GM21529 (cell line): ENCODE data around the gene CTDSP1.

Experiments
- ATAC-seq: cut with Tn5 transposase; IDR thresholded peaks from one replicate; pipeline ENCODE4 v1.9.1; 2021; ENCODE audit not compliant: unreplicated experiment

Gene CTDSP1

GRCh38 chr2:218422403-218423086 is 22.9 kb downstream of the CTDSP1 start:
- ATAC-seq: no peak

DNA sequence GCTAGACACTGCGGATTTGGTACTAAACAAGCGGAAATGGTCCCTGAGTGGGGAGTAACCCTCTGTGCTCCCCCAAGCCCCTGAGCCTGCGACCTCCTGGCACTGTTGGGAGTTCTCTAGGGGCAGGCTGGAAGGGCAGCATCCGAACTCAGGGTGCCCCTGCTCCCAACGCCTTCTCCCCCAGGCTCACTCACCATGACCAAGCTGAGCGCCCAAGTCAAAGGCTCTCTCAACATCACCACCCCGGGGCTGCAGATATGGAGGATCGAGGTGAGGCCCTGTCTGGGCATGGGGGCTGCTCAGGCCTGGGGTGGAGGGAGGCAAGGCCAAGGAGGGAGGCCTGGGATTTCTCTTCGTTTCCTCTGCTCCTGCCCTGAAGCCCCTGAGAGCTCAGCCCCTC is 23.9 kb downstream of the CTDSP1 start:
- ATAC-seq: no peak

GRCh38 chr2:218425531-218425930 is 25.9 kb downstream of the CTDSP1 start:
- ATAC-seq: no peak

- no peak for ATAC-seq
Measured at GRCh38 chr2:218427741-218428140, 28.1 kb downstream of the CTDSP1 start.

GRCh38 chr2:218428846-218429558 is 29.3 kb downstream of the CTDSP1 start:
- ATAC-seq: no peak

- ATAC-seq: no peak
Measured at GRCh38 chr2:218429911-218430692, 30.4 kb downstream of the CTDSP1 start.

DNA sequence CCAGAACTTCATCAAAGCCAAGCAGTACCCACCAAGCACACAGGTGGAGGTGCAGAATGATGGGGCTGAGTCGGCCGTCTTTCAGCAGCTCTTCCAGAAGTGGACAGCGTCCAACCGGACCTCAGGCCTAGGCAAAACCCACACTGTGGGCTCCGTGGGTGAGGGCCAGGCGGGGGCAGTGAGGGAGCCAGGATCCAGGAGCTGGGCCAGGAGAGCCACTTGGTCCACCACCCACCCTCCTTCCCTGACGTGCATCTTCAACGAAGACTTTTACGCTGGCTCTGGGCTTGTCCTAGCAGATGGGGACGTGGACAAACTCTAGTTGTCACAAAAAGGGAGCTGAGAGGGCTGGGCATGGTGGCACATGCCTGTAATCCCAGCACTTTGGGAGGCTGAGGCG is 31.1 kb downstream of the CTDSP1 start:
- no peak for ATAC-seq

DNA sequence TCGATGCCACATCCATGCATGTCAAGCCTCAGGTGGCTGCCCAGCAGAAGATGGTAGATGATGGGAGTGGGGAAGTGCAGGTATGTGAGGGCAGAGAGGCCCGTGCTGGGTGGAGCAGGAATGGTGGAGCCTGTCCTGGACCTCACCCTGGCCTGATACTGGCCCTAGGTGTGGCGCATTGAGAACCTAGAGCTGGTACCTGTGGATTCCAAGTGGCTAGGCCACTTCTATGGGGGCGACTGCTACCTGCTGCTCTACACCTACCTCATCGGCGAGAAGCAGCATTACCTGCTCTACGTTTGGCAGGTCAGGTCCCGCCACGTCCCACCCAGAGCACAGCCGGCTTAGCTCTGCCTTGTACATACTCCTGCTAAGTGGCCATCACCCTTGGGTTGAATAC is 32.2 kb downstream of the CTDSP1 start:
- no peak for ATAC-seq

DNA sequence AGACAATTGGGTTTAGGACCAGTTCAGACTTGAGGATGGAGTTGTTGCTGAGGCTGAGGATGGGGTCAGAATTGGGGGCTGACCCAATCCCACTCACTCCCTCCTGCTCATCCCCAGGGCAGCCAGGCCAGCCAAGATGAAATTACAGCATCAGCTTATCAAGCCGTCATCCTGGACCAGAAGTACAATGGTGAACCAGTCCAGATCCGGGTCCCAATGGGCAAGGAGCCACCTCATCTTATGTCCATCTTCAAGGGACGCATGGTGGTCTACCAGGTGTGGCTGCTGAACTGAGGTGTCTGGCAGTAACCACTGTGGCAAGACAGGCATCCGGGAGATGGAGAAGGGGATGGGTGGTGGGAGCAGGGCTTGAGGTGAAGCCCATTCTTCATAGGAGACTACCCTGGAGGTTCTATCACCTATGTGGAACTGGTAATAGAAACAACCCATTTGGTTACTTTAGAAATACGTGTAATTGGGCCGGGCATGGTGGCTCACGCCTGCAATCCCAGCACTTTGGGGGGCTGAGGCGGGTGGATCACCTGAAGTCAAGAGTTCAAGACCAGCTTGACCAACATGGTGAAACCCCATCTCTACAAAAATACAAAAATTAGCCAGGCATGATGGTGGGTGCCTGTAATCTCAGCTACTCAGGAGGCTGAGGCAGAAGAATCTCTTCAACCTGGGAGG is 33.2 kb downstream of the CTDSP1 start:
- no peak for ATAC-seq

DNA sequence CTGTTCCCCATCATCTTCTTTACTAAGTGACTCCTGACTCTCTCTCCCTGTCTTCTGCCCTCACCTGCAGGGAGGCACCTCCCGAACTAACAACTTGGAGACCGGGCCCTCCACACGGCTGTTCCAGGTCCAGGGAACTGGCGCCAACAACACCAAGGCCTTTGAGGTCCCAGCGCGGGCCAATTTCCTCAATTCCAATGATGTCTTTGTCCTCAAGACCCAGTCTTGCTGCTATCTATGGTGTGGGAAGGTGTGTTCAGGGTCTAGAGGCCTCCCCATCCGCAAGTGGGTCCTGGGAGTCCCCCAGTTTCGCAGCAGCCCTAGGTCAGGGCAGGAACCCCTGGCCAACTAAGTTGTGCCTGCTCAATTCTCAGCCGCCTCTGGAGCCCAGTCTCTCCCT is 34.8 kb downstream of the CTDSP1 start:
- ATAC-seq: no peak

DNA sequence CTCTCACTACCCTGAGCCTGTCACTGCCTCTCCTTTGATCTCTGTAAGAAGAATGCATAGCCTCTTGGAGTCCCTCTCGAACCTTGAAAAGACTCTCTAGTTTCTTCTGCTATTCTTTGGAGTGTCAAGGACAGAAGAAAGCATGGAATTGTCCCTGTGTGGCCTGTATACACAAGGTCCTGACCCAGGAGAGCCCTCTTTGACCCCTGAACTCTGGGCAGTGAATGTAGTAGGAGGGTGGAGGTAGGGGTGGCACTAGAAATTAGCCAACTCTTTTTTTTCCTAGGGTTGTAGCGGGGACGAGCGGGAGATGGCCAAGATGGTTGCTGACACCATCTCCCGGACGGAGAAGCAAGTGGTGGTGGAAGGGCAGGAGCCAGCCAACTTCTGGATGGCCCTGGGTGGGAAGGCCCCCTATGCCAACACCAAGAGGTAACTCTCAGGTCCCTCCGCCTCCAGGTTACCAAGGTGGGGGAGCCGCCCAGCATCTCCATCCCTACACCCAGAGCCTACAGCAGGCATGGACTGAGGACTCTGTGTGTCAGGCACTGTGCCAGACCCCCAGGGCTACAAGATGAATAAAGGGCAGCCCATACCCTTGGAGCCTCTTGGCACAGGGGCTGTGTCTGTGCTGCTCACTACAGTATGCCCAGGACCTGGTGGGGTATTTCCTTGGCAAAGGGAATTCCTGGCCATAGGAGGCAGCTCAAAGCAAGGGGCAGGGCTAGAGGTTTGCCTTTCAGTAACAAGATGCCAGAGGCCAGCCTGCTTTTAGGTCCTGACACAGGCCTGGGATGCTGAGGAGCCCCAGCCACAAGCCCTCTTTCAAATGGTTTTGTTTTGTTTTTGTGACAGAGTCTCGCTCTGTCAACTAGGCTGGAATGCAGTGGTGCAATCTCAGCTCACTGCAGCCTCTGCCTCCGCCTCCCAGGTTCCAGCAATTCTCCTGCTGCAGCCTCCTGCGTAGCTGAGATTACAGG is 35.6 kb downstream of the CTDSP1 start:
- no peak for ATAC-seq

GRCh38 chr2:218436992-218437391 is 37.3 kb downstream of the CTDSP1 start:
- ATAC-seq: no peak

DNA sequence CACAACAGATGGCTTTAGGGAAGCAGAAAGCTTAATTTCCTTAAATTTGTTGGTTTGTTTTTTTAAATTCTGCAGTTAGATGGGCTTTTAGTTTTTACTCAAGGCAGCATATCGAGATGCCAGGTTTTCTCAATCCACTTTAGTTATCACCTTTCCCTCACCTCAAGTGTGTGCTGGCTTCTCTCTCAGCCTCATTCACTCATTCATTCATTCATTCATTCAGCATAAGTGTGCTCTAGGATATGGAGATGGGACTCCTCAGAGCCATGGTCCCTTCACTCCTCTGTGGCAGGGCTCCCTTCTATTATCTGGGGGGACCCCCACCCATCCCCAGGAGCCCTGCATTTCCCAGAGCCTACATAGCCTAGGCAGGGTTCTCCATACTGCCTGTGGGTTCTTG is 38.3 kb downstream of the CTDSP1 start:
- ATAC-seq: no peak

DNA sequence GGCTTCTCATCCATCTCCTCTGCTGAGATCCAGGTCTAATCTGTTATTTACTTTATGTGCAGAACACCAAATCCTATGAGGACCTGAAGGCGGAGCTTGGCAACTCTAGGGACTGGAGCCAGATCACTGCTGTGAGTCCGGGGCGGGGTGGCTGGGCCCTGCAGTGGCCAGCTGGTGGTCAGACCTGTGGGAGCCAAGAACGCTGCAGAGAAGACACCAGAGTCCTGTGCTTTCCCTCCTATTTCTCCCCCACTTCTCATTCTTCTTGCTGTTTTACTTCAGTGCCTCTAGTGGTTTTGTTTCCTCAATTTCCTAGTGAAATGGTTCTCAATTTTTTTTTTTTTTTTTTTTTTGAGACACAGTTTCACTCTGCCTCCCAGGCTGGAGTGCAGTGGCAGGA is 38.9 kb downstream of the CTDSP1 start:
- no peak for ATAC-seq

DNA sequence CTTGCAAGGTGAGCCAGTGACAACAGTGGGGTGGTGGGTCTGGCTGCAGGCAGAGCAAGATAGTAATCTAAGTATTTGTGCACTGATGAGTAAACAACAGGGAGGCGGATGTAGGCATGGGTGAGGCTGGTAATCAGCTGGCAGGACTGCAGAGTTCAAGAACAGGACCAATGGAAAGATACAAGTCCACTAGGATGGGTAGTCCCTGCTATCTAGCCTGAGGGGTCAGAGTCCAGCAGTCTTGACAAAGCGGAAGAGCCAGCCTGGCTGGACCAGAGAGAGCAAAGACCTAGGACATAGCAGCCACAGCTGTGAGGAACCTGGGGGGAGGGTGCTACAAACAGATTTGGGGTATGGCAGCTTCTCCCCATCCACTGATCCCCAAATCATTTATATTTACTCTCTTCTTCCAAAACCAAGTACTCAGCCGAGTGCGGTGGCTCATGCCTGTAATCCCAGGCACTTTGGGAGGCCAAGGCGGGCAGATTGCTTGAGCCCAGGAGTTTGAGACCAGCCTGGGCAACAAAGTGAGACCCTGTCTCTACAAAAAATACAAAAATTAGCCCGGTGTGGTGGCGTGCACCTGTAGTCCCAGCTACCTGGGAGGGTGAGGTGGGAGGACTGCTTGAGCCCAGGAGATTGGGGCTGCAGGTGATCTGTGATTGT is 45.2 kb downstream of the CTDSP1 start:
- no peak for ATAC-seq

- ATAC-seq: no peak
Measured at GRCh38 chr2:218445602-218446001, 45.9 kb downstream of the CTDSP1 start.

GRCh38 chr2:218446547-218446946 is 46.9 kb downstream of the CTDSP1 start:
- no peak for ATAC-seq

- no peak for ATAC-seq
Measured at GRCh38 chr2:218447072-218447471, 47.4 kb downstream of the CTDSP1 start.

- ATAC-seq: no peak
Measured at GRCh38 chr2:218448934-218449333, 49.3 kb downstream of the CTDSP1 start.

GRCh38 chr2:218452079-218452478 is 52.4 kb downstream of the CTDSP1 start:
- ATAC-seq: no peak
